A549 treated with AZD9567 at 1 μM for 4 hours (cell line): ENCODE results near the gene TBL1Y. TPM values are rescaled to one million over a fixed set of nuclear protein-coding genes. Genes with fewer than 3 reads are reported as not detected.

Source experiments
- total RNA-seq: library from RNA; stranded (reverse); fragments of 200-300 nt; extraction: Qiagen RNA extraction; gene quantifications from 5 replicates; pipeline ENCODE4 v1.2.3, GENCODE V29; 2022; ENCODE audit not compliant: insufficient read depth

The TBL1Y gene
- not detected in 5 replicates for total RNA-seq

GRCh38 chrY:6910372-6911252 lies at the start of gene TBL1Y:
TBL1Y (plus strand) TSS chrY:6910697; CDS start chrY:7025085, 114,388 bp downstream.

GRCh38 chrY:6911253-6911881 lies 870 bp downstream of the TBL1Y start, which contains the start of gene AMELY:
AMELY (minus strand) TSS chrY:6911752; CDS start chrY:6872608, 39,144 bp downstream.

Other genes starting within 250 kb of the TBL1Y start
- not detected in 5 replicates for gene AMELY, start 1.1 kb downstream of the TBL1Y start, total RNA-seq